ENCODE results near the gene INPP5E.

DNA sequence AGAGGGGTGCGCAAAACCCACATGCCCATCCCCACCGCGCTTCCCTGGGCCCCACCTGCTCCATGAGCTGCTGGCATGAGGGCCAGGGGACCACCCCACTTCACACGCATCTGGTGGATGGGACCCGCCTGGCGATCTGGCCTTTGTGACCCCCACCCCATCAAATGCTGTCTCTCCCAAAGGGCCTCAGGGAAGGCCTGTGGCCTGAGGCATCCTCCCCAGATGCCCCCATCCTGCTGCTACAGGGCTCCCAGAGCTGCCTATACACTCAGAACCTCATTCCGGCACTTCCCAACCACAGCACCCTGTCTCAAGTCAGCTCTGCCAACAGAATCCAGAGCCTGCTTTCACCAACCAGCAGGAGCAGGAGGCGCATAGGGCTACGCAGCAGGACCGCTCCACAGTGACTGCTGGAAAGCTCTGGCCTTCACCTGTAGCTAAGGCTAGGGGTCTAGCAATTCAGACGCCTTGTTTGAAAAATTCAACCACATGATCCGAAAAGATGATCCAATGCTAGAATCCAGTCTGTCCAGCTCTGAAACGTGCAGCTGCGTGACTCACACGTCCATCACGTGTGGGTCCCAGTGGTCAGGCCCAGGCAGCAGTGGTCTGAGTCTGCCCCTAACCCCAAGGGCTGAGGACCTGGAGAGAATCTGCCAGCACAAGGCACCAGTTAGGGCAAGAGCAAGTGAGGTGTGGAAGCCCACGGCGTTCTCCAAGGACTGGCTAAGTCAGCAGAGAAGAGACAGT, 38.3 kb downstream of the INPP5E start:
- TF ChIP-seq CTCF (conservative IDR thresholded peaks at IDR 0.05; ENCODE audit: low read length): no peak
- TF ChIP-seq EZH2phosphoT487 (IDR thresholded peaks at IDR 0.05; ENCODE audit: borderline replicate concordance, low read depth, low read length): no peak

All from OCI-LY7 (cell line).